PC-3 (cell line): Measurements from ENCODE around the gene SLC44A3.
A peak's percentile ranks its signal among the peaks of the same experiment; 100 is the strongest.

Experiments
- CTCF ChIP-seq: fragments of 300-600 bp; sonication (generic); conservative IDR thresholded peaks from 2 replicates; pipeline ENCODE4 v1.5.1; 2017; ENCODE audit warnings: antibody characterized with exemption, low read depth, mild to moderate bottlenecking, low read length
- EZH2 ChIP-seq: fragments of 300-600 bp; sonication (generic); IDR thresholded peaks from one replicate; pipeline ENCODE4 v1.6.1; 2017; ENCODE audit warnings: antibody characterized with exemption, mild to moderate bottlenecking, low read length; ENCODE audit not compliant: unreplicated experiment
- EZH2phosphoT487 ChIP-seq: fragments of 300-600 bp; sonication (generic); IDR thresholded peaks from 2 replicates; pipeline ENCODE4 v1.6.1; 2018; ENCODE audit warnings: mild to moderate bottlenecking, antibody characterized with exemption, low read length, borderline replicate concordance

GRCh38 chr1:94801919-94802546, 18.1 kb upstream of the SLC44A3 start:
- TF ChIP-seq CTCF (peak; percentile 78), EZH2 (no peak), EZH2phosphoT487 (no peak)
